ENCODE measurements around the gene FOSL2.

- TF ChIP-seq ZNF384 (IDR thresholded peaks at IDR 0.05; ENCODE audit: borderline replicate concordance, low read depth, low read length) (no peak), ETV6 (conservative IDR thresholded peaks at IDR 0.05 in 1 of 2, IDR thresholded peaks at IDR 0.05 in 1 of 2; ENCODE audit: borderline replicate concordance in 1 of 2, low read depth in 1 of 2) (no peak), NFIC (IDR thresholded peaks at IDR 0.05; ENCODE audit: low read depth, low read length) (no peak), EP300 (IDR thresholded peaks at IDR 0.05; ENCODE audit: borderline replicate concordance in 1 of 2, control insufficient read depth in 1 of 2, low read depth in 2 of 2, low read length in 2 of 2) (no peak), REST (IDR thresholded peaks at IDR 0.05; ENCODE audit: low read depth, low read length) (no peak), FOXM1 (IDR thresholded peaks at IDR 0.05; ENCODE audit: low read depth, low read length) (no peak), GABPA (IDR thresholded peaks at IDR 0.05; ENCODE audit: low read depth) (no peak), TAF1 (IDR thresholded peaks at IDR 0.05; ENCODE audit: borderline replicate concordance, low read depth, low read length) (no peak), RAD21 (IDR thresholded peaks at IDR 0.05; ENCODE audit: insufficient read depth, low read depth, low read length) (no peak)
Observed at GRCh38 chr2:28407131-28407975, 14.7 kb downstream of the FOSL2 start.

Data from GM12878 (cell line).